ENCODE measurements around the gene LPP.

The LPP gene

DNA sequence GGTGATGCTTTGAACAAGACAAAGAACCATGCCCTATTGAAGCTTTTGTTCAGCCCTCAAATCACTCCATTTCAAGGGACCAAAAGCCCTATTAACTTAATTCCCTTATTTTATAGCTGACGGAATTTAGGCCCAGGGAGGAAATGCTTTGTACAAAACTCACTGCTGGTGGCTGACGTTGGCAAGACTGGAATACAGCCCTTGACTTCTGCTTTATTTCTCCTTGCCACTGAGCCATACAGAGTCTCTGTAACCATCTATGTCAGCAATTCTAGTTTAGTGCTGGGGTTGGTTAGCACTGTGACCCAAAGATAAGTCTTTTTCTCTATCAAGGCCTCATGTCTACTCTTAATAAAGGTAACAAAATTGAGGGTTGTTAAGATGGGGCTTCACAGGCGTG is 701.7 kb downstream of the LPP start:
- Histone ChIP-seq H3K4me3 (ENCODE audit: low read depth, low read length) (no peak overlapping the region), H3K4me1 (ENCODE audit: control insufficient read depth, insufficient read depth, low read length) (no peaks in the 10 kb centered on the region; the same call in 1 of the 2 replicates), H3K27ac (ENCODE audit: low read depth, low read length) (no peak overlapping the region), H3K9ac (ENCODE audit: low read depth, low read length) (no peak overlapping the region), H3K27me3 (ENCODE audit: control insufficient read depth, insufficient read depth, low read length) (no peaks in the 10 kb centered on the region), H3K9me3 (ENCODE audit: control insufficient read depth, insufficient read depth, low read length) (no peaks in the 10 kb centered on the region), H3K36me3 (ENCODE audit: control insufficient read depth, insufficient read depth, low read length) (no peaks in the 10 kb centered on the region)

DNA sequence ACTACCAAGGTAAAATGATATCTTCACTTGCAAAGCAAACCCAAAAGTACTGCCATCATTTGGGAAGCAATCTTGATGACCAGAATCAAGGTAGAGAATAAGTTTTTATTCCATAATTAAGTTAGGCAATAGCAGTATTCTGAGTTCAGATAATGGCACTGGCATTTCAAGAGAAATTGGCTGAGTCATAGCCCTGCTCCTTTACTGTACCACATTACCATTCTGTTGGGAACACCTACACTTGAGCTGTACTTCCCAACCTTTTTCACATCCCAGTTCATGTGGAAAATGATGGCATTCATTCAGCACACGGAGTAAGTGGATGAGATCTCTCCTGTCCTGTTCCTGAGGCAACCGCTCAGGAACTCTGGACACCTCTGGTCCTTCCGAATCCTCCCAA is 706.2 kb downstream of the LPP start:
- H3K9me3 ChIP-seq (ENCODE audit: control insufficient read depth, insufficient read depth, low read length) = no peaks in the 10 kb centered on the region
- no peak overlapping the region for H3K4me3 ChIP-seq (ENCODE audit: low read depth, low read length)
- H3K27ac ChIP-seq (ENCODE audit: low read depth, low read length) = no peak overlapping the region
- no peaks in the 10 kb centered on the region for H3K27me3 ChIP-seq (ENCODE audit: control insufficient read depth, insufficient read depth, low read length)
- H3K4me1 ChIP-seq (ENCODE audit: control insufficient read depth, insufficient read depth, low read length) = no peaks in the 10 kb centered on the region
- H3K36me3 ChIP-seq (ENCODE audit: control insufficient read depth, insufficient read depth, low read length) = no peaks in the 10 kb centered on the region
- no peak overlapping the region for H3K9ac ChIP-seq (ENCODE audit: low read depth, low read length)

DNA sequence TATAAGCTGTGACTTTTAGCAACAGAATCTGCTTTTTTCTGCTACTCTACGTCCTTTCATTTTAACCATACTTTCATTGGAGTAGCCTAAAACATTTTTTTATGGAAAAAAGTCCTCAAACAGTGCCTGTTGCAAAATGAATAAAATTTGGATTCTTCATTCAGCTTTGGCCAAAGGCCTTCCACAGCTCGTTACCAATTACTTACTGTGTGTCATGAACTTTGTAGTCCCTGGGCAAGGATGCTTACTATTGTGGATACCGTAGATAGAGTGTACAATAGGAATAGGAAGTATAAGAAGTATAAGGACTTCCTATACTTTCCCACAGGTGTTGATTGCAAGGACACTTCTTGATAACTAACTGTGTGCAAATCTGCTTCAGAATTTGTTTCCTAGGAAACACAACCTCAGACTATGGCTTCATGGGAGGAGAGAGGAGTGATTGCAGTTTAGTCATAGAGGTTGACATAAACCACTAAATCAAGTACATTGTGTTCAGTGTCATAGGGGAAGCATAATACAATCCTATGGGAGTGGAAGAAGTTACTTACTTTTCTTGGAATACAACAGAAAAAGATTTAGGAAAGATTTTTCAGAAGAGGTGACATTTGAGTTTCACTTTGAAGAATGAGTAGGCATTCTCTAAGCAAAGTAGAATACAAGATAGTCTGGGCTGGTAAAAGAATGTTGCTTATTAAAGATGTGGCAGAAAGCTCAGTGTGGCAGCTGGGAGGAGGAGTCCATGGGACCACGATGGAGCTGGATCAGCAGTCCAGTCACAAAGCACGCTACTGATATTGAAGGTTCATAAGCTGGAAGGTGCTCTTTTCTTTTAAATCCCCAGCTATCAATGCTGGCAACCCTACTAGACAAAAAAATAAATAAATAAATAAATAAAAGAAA is 708.1 kb downstream of the LPP start:
- Histone ChIP-seq H3K4me1 (ENCODE audit: control insufficient read depth, insufficient read depth, low read length) (no peaks in the 10 kb centered on the region), H3K36me3 (ENCODE audit: control insufficient read depth, insufficient read depth, low read length) (no peaks in the 10 kb centered on the region), H3K27ac (ENCODE audit: low read depth, low read length) (no peak overlapping the region), H3K4me3 (ENCODE audit: low read depth, low read length) (no peak overlapping the region), H3K27me3 (ENCODE audit: control insufficient read depth, insufficient read depth, low read length) (no peaks in the 10 kb centered on the region), H3K9me3 (ENCODE audit: control insufficient read depth, insufficient read depth, low read length) (no peaks in the 10 kb centered on the region), H3K9ac (ENCODE audit: low read depth, low read length) (no peak overlapping the region)

DNA sequence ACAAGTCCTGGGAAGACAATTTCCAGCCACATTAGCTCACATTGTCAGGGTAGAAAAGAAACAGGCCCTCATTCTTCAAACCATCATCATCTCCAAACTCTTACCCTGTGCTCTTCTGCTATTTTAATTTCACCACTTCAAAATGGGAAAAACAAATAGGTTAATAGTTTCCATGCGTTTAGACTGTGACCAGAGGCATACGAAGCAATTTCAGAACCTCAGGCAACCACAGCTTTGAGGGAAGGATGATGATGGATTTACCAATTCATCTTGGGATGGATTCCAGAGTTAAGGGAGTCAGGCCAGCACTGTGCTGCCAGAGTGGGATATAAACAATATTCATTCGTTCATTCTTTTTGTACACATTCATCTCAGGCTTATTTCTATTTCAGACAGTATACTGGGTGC is 710.0 kb downstream of the LPP start:
- Histone ChIP-seq H3K4me1 (ENCODE audit: control insufficient read depth, insufficient read depth, low read length) (no peaks in the 10 kb centered on the region), H3K36me3 (ENCODE audit: control insufficient read depth, insufficient read depth, low read length) (no peaks in the 10 kb centered on the region), H3K27ac (ENCODE audit: low read depth, low read length) (no peak overlapping the region), H3K27me3 (ENCODE audit: control insufficient read depth, insufficient read depth, low read length) (no peaks in the 10 kb centered on the region), H3K4me3 (ENCODE audit: low read depth, low read length) (no peak overlapping the region), H3K9ac (ENCODE audit: low read depth, low read length) (no peak overlapping the region), H3K9me3 (ENCODE audit: control insufficient read depth, insufficient read depth, low read length) (no peaks in the 10 kb centered on the region)

DNA sequence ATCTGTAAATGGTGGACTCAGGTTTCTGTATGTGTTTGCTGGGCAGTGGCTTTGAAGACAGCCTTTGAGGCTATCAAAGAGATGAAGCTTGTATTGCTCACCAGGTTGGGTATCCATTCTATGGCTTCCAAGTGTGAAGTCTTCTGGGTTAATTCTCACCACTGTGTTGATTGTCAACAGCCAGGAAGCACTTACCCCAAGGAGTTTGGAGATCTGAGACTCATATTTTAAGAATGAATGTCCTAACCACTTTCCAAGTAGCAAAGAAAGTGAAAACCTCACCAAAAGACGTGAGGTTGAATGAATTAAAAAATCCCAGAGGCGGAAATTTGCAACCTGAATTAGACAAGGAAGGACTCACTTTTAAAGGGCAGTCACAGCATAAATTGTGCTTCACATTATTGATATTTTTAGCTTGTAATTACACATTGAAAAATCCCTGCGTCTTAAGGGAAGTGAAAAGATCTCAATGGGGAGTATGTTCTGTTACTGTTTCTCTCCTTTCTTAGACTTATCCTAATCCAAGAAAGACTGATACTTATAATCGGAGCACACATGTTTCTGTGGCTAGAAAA is 713.8 kb downstream of the LPP start:
- H3K27ac ChIP-seq (ENCODE audit: low read depth, low read length) = no peak overlapping the region
- H3K4me1 ChIP-seq (ENCODE audit: control insufficient read depth, insufficient read depth, low read length) = no peaks in the 10 kb centered on the region
- no peaks in the 10 kb centered on the region for H3K27me3 ChIP-seq (ENCODE audit: control insufficient read depth, insufficient read depth, low read length)
- H3K9ac ChIP-seq (ENCODE audit: low read depth, low read length) = no peak overlapping the region
- H3K9me3 ChIP-seq (ENCODE audit: control insufficient read depth, insufficient read depth, low read length) = no peaks in the 10 kb centered on the region
- H3K36me3 ChIP-seq (ENCODE audit: control insufficient read depth, insufficient read depth, low read length) = no peaks in the 10 kb centered on the region
- H3K4me3 ChIP-seq (ENCODE audit: low read depth, low read length) = no peak overlapping the region

DNA sequence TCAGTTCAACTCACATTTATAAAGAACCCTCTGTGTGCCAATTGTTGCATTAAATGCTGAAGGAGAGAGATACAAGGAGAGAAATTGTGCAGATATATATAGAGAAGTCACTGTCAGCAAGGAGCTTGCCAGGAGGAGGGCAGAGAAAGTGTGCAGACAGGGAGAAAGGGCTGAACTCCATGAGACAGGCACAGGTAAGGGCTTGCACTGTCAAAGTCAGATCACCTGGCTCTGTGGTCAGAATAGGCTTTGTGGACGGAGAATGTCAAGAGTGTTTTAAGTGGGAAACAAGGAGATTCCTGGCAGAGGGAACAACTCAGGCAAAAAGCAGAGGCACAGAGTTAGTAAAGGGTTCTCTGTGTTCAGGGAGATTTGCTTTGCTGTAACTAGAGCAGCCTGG is 714.8 kb downstream of the LPP start:
- H3K9ac ChIP-seq (ENCODE audit: low read depth, low read length) = no peak overlapping the region
- H3K36me3 ChIP-seq (ENCODE audit: control insufficient read depth, insufficient read depth, low read length) = no peaks in the 10 kb centered on the region
- H3K4me1 ChIP-seq (ENCODE audit: control insufficient read depth, insufficient read depth, low read length) = no peaks in the 10 kb centered on the region
- H3K27ac ChIP-seq (ENCODE audit: low read depth, low read length) = no peak overlapping the region
- H3K9me3 ChIP-seq (ENCODE audit: control insufficient read depth, insufficient read depth, low read length) = no peaks in the 10 kb centered on the region
- no peak overlapping the region for H3K4me3 ChIP-seq (ENCODE audit: low read depth, low read length)
- H3K27me3 ChIP-seq (ENCODE audit: control insufficient read depth, insufficient read depth, low read length) = no peaks in the 10 kb centered on the region

DNA sequence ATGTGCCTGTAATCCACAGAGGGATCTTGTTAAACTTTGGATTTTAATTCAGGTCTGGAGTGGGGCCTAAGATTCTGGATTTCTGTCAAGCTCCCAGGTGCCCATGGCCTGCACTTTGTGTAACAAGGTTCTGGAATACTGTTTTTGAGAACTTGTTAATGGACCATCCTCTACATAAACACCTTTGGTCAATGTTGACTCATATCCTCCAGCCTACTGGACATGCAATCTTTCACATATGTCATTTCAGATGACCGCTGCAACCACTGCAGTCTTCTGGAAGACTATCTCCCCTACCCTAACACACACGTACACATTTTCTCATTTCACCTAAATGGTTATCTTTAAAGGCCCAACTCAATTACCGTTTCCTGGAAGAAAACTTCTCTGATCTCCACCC is 715.7 kb downstream of the LPP start:
- no peaks in the 10 kb centered on the region for H3K4me1 ChIP-seq (ENCODE audit: control insufficient read depth, insufficient read depth, low read length)
- no peaks in the 10 kb centered on the region; the same call in 1 of the 2 replicates for H3K36me3 ChIP-seq (ENCODE audit: control insufficient read depth, insufficient read depth, low read length)
- no peaks in the 10 kb centered on the region for H3K9me3 ChIP-seq (ENCODE audit: control insufficient read depth, insufficient read depth, low read length)
- H3K4me3 ChIP-seq (ENCODE audit: low read depth, low read length) = no peak overlapping the region
- H3K27me3 ChIP-seq (ENCODE audit: control insufficient read depth, insufficient read depth, low read length) = no peaks in the 10 kb centered on the region
- no peak overlapping the region for H3K9ac ChIP-seq (ENCODE audit: low read depth, low read length)
- H3K27ac ChIP-seq (ENCODE audit: low read depth, low read length) = no peak overlapping the region

DNA sequence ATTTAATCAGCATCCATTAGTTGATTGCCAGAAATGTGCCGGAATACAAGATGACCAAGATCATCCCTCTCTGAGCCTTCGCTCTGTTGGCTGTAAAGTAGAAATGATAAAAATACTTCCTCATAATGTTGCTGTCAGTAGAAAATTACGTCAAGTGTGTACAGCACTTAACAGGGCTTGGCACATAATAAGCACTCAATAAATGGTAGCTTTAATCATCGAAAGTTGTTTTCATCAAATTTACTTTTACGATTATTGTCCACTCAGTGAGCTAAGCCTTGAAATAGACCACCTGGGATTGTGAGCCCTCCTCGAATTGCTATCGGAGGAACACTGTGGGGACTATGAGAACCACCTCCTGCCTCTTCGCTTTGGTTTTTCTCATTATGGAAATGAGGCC is 716.5 kb downstream of the LPP start:
- Histone ChIP-seq H3K27me3 (ENCODE audit: control insufficient read depth, insufficient read depth, low read length) (no peaks in the 10 kb centered on the region), H3K4me3 (ENCODE audit: low read depth, low read length) (no peak overlapping the region), H3K9ac (ENCODE audit: low read depth, low read length) (no peak overlapping the region), H3K9me3 (ENCODE audit: control insufficient read depth, insufficient read depth, low read length) (no peaks in the 10 kb centered on the region), H3K36me3 (ENCODE audit: control insufficient read depth, insufficient read depth, low read length) (peaks cover 3% of the 10 kb centered on the region; the same call in 1 of the 2 replicates), H3K27ac (ENCODE audit: low read depth, low read length) (no peak overlapping the region), H3K4me1 (ENCODE audit: control insufficient read depth, insufficient read depth, low read length) (no peaks in the 10 kb centered on the region)

DNA sequence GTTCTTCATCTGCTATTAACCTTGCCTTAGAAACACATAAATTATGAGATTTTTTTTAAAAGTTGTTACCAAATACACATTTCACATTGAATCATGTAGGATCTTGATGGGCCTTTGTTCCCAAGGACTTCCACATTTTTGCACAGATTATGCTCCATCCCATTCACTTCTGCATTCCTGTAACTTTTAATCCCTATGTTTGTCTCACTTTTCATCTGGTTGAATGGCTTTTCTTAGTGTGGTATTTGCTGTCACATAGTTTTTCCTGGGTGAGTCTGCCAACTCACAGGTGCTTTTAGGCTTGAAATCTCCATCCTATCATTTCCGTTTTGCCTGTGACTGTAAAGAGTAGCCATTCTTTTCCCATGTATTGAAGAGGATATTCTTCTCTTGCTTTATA is 720.6 kb downstream of the LPP start:
- H3K27me3 ChIP-seq (ENCODE audit: control insufficient read depth, insufficient read depth, low read length) = no peaks in the 10 kb centered on the region
- H3K27ac ChIP-seq (ENCODE audit: low read depth, low read length) = no peak overlapping the region
- H3K4me3 ChIP-seq (ENCODE audit: low read depth, low read length) = no peak overlapping the region
- H3K9me3 ChIP-seq (ENCODE audit: control insufficient read depth, insufficient read depth, low read length) = no peaks in the 10 kb centered on the region
- no peaks in the 10 kb centered on the region for H3K4me1 ChIP-seq (ENCODE audit: control insufficient read depth, insufficient read depth, low read length)
- H3K36me3 ChIP-seq (ENCODE audit: control insufficient read depth, insufficient read depth, low read length) = peaks cover 6% of the 10 kb centered on the region; the same call in 1 of the 2 replicates
- H3K9ac ChIP-seq (ENCODE audit: low read depth, low read length) = no peak overlapping the region

DNA sequence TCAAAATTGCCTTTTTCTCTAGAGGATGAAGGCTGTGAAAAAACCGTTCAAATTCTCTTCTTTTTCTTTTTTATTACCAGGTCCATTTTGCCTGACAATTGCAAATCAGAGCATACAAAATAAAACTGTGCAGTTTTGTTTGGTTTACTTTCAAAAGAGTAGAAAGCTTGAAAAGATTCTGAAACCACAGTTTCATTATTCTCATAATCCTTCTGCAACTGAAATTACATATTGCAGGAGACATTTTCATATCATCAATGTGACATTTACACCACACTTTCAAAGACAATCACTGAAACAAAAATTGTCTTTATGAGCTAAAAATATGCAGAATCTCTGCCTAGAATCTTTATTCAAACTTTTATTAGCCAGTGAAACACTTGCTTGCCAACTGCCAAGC is 721.5 kb downstream of the LPP start:
- peaks cover 6% of the 10 kb centered on the region; the same call in 1 of the 2 replicates for H3K36me3 ChIP-seq (ENCODE audit: control insufficient read depth, insufficient read depth, low read length)
- no peak overlapping the region for H3K4me3 ChIP-seq (ENCODE audit: low read depth, low read length)
- no peaks in the 10 kb centered on the region for H3K4me1 ChIP-seq (ENCODE audit: control insufficient read depth, insufficient read depth, low read length)
- H3K9ac ChIP-seq (ENCODE audit: low read depth, low read length) = no peak overlapping the region
- H3K27ac ChIP-seq (ENCODE audit: low read depth, low read length) = no peak overlapping the region
- no peaks in the 10 kb centered on the region for H3K9me3 ChIP-seq (ENCODE audit: control insufficient read depth, insufficient read depth, low read length)
- no peaks in the 10 kb centered on the region for H3K27me3 ChIP-seq (ENCODE audit: control insufficient read depth, insufficient read depth, low read length)

DNA sequence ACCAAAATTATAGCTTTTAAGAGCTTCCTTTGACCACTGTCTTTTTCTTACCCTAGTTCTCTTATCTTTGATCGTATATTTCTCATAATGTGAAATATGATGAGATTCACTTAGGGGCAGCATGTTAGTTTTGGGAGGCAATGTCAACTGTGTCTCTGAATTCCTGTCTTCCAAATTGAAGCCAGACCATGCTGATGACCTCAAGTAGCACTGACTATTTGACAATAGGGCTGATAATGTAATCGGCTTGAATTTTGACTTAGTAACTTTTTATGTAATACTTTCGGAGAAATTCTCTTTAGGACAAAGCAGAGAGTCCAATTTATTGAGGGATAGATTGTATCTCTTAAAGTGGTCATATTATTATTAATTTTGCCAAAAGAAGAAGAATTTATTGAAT is 722.4 kb downstream of the LPP start:
- Histone ChIP-seq H3K9me3 (ENCODE audit: control insufficient read depth, insufficient read depth, low read length) (no peaks in the 10 kb centered on the region), H3K9ac (ENCODE audit: low read depth, low read length) (no peak overlapping the region), H3K4me1 (ENCODE audit: control insufficient read depth, insufficient read depth, low read length) (no peaks in the 10 kb centered on the region), H3K27me3 (ENCODE audit: control insufficient read depth, insufficient read depth, low read length) (no peaks in the 10 kb centered on the region), H3K27ac (ENCODE audit: low read depth, low read length) (no peak overlapping the region), H3K4me3 (ENCODE audit: low read depth, low read length) (no peak overlapping the region), H3K36me3 (ENCODE audit: control insufficient read depth, insufficient read depth, low read length) (peaks cover 6% of the 10 kb centered on the region; the same call in 1 of the 2 replicates)
